ENCODE data around the gene FMNL1. TPM values are rescaled to one million over a fixed set of nuclear protein-coding genes. Genes with fewer than 3 reads are reported as not detected.

Gene FMNL1
- total and polyA plus RNA-seq, 10 of the 15 experiments (the other 5 are each of a cell fraction or from before 2014, with no cell fraction given): 3.3 to 108 (median 19.5) TPM

DNA sequence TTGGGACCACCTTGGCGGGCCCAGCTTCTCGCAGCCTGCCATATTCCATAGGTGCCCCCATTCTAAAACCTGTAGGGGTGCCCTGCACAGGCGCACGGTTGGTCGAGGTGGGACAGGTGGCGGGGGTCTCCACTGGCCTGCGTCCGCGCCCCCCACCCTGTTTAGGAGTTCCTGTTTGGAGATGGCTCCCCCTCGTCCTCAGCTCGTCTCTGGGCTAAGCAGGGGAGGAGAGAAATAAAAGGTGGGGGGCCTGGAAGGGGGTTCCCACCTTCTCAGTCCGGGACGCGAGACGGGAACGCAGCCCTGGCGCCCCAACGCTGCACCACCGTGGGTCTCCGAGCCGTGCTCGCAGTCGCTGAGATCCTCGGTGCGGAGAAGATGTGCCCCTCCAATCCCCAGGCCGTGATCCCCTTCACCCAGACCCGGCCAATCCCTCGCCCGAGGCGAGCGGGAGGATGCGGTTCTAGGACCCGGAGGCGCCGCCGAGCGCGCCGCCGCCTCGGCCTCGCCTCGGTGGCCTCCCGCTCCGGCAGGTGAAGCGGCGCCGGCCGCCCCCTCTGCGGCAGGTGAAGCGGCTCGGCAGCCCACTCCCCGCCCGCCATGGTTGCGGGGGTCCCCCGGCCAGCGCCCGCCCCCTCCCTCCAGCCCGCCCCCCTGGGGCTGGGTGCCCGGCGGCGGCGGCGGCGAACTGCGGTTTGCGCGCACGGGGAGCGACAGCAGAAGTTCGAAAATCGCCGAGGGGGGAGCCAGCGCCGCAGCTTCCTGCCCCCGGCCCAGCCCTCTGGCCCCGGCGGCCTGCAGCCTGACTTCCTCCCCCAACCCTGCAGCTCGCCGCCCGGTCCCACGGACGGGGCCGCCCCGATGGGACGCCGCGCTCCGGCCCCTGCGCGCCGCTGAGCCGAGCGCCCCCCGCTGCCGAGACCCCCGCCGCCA lies at the start of gene FMNL1 (continued):
- TF ChIP-seq, protein P1, sequence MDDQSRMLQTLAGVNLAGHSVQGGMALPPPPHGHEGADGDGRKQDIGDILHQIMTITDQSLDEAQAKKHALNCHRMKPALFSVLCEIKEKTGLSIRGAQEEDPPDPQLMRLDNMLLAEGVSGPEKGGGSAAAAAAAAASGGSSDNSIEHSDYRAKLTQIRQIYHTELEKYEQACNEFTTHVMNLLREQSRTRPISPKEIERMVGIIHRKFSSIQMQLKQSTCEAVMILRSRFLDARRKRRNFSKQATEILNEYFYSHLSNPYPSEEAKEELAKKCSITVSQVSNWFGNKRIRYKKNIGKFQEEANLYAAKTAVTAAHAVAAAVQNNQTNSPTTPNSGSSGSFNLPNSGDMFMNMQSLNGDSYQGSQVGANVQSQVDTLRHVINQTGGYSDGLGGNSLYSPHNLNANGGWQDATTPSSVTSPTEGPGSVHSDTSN (IDR thresholded peaks at IDR 0.05; ENCODE audit: insufficient replicate concordance, low read depth, low read length): no peak
- TF ChIP-seq, protein P2, sequence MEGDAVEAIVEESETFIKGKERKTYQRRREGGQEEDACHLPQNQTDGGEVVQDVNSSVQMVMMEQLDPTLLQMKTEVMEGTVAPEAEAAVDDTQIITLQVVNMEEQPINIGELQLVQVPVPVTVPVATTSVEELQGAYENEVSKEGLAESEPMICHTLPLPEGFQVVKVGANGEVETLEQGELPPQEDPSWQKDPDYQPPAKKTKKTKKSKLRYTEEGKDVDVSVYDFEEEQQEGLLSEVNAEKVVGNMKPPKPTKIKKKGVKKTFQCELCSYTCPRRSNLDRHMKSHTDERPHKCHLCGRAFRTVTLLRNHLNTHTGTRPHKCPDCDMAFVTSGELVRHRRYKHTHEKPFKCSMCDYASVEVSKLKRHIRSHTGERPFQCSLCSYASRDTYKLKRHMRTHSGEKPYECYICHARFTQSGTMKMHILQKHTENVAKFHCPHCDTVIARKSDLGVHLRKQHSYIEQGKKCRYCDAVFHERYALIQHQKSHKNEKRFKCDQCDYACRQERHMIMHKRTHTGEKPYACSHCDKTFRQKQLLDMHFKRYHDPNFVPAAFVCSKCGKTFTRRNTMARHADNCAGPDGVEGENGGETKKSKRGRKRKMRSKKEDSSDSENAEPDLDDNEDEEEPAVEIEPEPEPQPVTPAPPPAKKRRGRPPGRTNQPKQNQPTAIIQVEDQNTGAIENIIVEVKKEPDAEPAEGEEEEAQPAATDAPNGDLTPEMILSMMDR (IDR thresholded peaks at IDR 0.05 in 2 of 3, conservative IDR thresholded peaks at IDR 0.05 in 1 of 3; ENCODE audit: control insufficient read depth in 2 of 3, extremely low read depth in 1 of 3, insufficient read depth in 1 of 3, low read depth in 3 of 3, low read length in 3 of 3): no peak; a peak in 1 of 6 replicates
- TF ChIP-seq IKZF1 (conservative IDR thresholded peaks at IDR 0.05) (peak; percentile 61), SPI1 (IDR thresholded peaks at IDR 0.05; ENCODE audit: borderline replicate concordance, insufficient read depth, low read depth, low read length) (peak; percentile 37; the same call in 1 of the 2 replicates), ZNF217 (IDR thresholded peaks at IDR 0.05) (no peak), POU2F2 (IDR thresholded peaks at IDR 0.05; ENCODE audit: borderline replicate concordance, low read depth, low read length) (no peak), ZNF622 (IDR thresholded peaks at IDR 0.05) (no peak), YY1 (IDR thresholded peaks at IDR 0.05; ENCODE audit: low read depth, low read length) (peak; percentile 66), CEBPB (IDR thresholded peaks at IDR 0.05; ENCODE audit: borderline replicate concordance in 1 of 2, low read depth in 2 of 2, low read length in 2 of 2) (no peak), BHLHE40 (IDR thresholded peaks at IDR 0.05; ENCODE audit: borderline replicate concordance in 1 of 2, low read depth in 2 of 2, low read length in 1 of 2) (peak; percentile 69 to 92; a peak in 3 of 4 replicates), TAF1 (IDR thresholded peaks at IDR 0.05; ENCODE audit: borderline replicate concordance, low read depth, low read length) (peak; percentile 38; the same call in 1 of the 2 replicates)
- TF ChIP-seq, protein P3, sequence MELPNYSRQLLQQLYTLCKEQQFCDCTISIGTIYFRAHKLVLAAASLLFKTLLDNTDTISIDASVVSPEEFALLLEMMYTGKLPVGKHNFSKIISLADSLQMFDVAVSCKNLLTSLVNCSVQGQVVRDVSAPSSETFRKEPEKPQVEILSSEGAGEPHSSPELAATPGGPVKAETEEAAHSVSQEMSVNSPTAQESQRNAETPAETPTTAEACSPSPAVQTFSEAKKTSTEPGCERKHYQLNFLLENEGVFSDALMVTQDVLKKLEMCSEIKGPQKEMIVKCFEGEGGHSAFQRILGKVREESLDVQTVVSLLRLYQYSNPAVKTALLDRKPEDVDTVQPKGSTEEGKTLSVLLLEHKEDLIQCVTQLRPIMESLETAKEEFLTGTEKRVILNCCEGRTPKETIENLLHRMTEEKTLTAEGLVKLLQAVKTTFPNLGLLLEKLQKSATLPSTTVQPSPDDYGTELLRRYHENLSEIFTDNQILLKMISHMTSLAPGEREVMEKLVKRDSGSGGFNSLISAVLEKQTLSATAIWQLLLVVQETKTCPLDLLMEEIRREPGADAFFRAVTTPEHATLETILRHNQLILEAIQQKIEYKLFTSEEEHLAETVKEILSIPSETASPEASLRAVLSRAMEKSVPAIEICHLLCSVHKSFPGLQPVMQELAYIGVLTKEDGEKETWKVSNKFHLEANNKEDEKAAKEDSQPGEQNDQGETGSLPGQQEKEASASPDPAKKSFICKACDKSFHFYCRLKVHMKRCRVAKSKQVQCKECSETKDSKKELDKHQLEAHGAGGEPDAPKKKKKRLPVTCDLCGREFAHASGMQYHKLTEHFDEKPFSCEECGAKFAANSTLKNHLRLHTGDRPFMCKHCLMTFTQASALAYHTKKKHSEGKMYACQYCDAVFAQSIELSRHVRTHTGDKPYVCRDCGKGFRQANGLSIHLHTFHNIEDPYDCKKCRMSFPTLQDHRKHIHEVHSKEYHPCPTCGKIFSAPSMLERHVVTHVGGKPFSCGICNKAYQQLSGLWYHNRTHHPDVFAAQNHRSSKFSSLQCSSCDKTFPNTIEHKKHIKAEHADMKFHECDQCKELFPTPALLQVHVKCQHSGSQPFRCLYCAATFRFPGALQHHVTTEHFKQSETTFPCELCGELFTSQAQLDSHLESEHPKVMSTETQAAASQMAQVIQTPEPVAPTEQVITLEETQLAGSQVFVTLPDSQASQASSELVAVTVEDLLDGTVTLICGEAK (IDR thresholded peaks at IDR 0.05; ENCODE audit: borderline replicate concordance): no peak
- TF ChIP-seq, protein P4, sequence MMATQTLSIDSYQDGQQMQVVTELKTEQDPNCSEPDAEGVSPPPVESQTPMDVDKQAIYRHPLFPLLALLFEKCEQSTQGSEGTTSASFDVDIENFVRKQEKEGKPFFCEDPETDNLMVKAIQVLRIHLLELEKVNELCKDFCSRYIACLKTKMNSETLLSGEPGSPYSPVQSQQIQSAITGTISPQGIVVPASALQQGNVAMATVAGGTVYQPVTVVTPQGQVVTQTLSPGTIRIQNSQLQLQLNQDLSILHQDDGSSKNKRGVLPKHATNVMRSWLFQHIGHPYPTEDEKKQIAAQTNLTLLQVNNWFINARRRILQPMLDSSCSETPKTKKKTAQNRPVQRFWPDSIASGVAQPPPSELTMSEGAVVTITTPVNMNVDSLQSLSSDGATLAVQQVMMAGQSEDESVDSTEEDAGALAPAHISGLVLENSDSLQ (IDR thresholded peaks at IDR 0.05): no peak
- TF ChIP-seq, protein P5, sequence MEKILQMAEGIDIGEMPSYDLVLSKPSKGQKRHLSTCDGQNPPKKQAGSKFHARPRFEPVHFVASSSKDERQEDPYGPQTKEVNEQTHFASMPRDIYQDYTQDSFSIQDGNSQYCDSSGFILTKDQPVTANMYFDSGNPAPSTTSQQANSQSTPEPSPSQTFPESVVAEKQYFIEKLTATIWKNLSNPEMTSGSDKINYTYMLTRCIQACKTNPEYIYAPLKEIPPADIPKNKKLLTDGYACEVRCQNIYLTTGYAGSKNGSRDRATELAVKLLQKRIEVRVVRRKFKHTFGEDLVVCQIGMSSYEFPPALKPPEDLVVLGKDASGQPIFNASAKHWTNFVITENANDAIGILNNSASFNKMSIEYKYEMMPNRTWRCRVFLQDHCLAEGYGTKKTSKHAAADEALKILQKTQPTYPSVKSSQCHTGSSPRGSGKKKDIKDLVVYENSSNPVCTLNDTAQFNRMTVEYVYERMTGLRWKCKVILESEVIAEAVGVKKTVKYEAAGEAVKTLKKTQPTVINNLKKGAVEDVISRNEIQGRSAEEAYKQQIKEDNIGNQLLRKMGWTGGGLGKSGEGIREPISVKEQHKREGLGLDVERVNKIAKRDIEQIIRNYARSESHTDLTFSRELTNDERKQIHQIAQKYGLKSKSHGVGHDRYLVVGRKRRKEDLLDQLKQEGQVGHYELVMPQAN (conservative IDR thresholded peaks at IDR 0.05): 0 out of 2 replicates have a peak, but pooled peaks have one; percentile 24
